22Rv1 (cell line): ENCODE data around the gene MCUB.

Experiments
- H3K27ac ChIP-seq: fragments of 450-650 bp; 2 replicates; pipeline ENCODE4 v1.5.1; 2017
- CTCF ChIP-seq: fragments of 450-650 bp; IDR thresholded peaks from 2 replicates; pipeline ENCODE4 v1.5.1; 2017; ENCODE audit warnings: mild to moderate bottlenecking
- ZFX ChIP-seq: fragments of 450-650 bp; IDR thresholded peaks from 2 replicates; pipeline ENCODE4 v1.6.1; 2017; ENCODE audit warnings: antibody characterized with exemption, borderline replicate concordance

MCUB gene

GRCh38 chr4:109683621-109684253, 123.7 kb downstream of the MCUB start:
- no peak overlapping the region for H3K27ac ChIP-seq
- TF ChIP-seq ZFX, result no peak
- no peak for TF ChIP-seq CTCF

GRCh38 chr4:109684727-109685126, 124.7 kb downstream of the MCUB start:
- TF ChIP-seq CTCF (no peak), ZFX (no peak)
- H3K27ac ChIP-seq, result no peak overlapping the region

- H3K27ac ChIP-seq, result no peak overlapping the region
- TF ChIP-seq ZFX (no peak), CTCF (no peak)
Observed at GRCh38 chr4:109690690-109691410, 130.8 kb downstream of the MCUB start.

- H3K27ac ChIP-seq, result no peak overlapping the region
- no peak for TF ChIP-seq CTCF
- TF ChIP-seq ZFX, result no peak
Observed at GRCh38 chr4:109691411-109691920, 131.4 kb downstream of the MCUB start.

GRCh38 chr4:109698656-109699055, 138.6 kb downstream of the MCUB start:
- TF ChIP-seq ZFX, result no peak
- no peak overlapping the region for H3K27ac ChIP-seq

- H3K27ac ChIP-seq, result no peak overlapping the region
- TF ChIP-seq CTCF (no peak), ZFX (no peak)
Observed at GRCh38 chr4:109699553-109700225, 139.6 kb downstream of the MCUB start.

GRCh38 chr4:109701566-109702410, 141.7 kb downstream of the MCUB start:
- TF ChIP-seq CTCF, result no peak
- no peak for TF ChIP-seq ZFX
- no peak overlapping the region; the same call in 1 of the 2 replicates for H3K27ac ChIP-seq
